ENCODE results near the gene TAF3. TPM values are rescaled to one million over a fixed set of nuclear protein-coding genes. Genes with fewer than 3 reads are reported as not detected.

The TAF3 gene
- polyA plus RNA-seq, 1 donor (not counting 4 experiments of a cell fraction or from before 2014, with no cell fraction given), result 2.0 TPM

GRCh38 chr10:7797582-7797981 lies 20.7 kb upstream of the TAF3 start:
- Histone ChIP-seq H2AFZ (ENCODE audit: control insufficient read depth, low read length) (no peak overlapping the region), H3K79me2 (ENCODE audit: control insufficient read depth, insufficient read depth, low read length) (peaks cover 54% of the 10 kb centered on the region), H3K4me3 (ENCODE audit: control insufficient read depth in 2 of 3, extremely low read depth in 1 of 3, insufficient read depth in 2 of 3, low read depth in 1 of 3, low read length in 3 of 3) (no peak overlapping the region), H3K36me3 (ENCODE audit: control insufficient read depth in 2 of 2, extremely low read depth in 1 of 2, insufficient read depth in 2 of 2, low read length in 2 of 2) (peaks cover 17 to 40% of the 10 kb centered on the region in 2 experiments), H3K4me2 (ENCODE audit: control insufficient read depth, extremely low read depth, insufficient read depth, low read depth, low read length) (no peak overlapping the region), H3K4me1 (ENCODE audit: control insufficient read depth, extremely low read depth, insufficient read depth, low read length) (peaks cover 4% of the 10 kb centered on the region), H3K9me3 (ENCODE audit: control insufficient read depth, low read depth, low read length) (no peaks in the 10 kb centered on the region), H3K27me3 (ENCODE audit: control insufficient read depth, extremely low read depth, insufficient read depth, low read length) (no peaks in the 10 kb centered on the region), H3K27ac (ENCODE audit: control insufficient read depth, insufficient read depth, low read length) (no peak overlapping the region), H3K9ac (ENCODE audit: control insufficient read depth, extremely low read depth, insufficient read depth, low read length) (no peak overlapping the region), H4K20me1 (ENCODE audit: control insufficient read depth, extremely low read depth, insufficient read depth, low read length) (peaks cover 6% of the 10 kb centered on the region), H3K9me1 (ENCODE audit: control insufficient read depth, extremely low read depth, insufficient read depth, low read length) (no peaks in the 10 kb centered on the region)
- dilution Hi-C loops (cut with MboI; ENCODE audit: extremely low pct_ligation_motif_present, low sequenced_read_pairs), result no loop called here
- FAIRE-seq (no peak), DNase-seq (ENCODE audit: low read depth, low spot score) (no peak)
- TF ChIP-seq EZH2 (IDR thresholded peaks at IDR 0.05; ENCODE audit: low read length), result no peak
- TF ChIP-seq CTCF (optimal IDR thresholded peaks at IDR 0.05 in 1 of 3, IDR thresholded peaks at IDR 0.05 in 1 of 3, conservative IDR thresholded peaks at IDR 0.05 in 1 of 3; ENCODE audit: extremely low read depth in 1 of 3, insufficient read depth in 2 of 3, low read length in 3 of 3), result no peak

GRCh38 chr10:7802606-7803005 lies 15.7 kb upstream of the TAF3 start:
- Histone ChIP-seq H3K9me3 (ENCODE audit: control insufficient read depth, low read depth, low read length) (no peaks in the 10 kb centered on the region), H2AFZ (ENCODE audit: control insufficient read depth, low read length) (no peak overlapping the region), H3K79me2 (ENCODE audit: control insufficient read depth, insufficient read depth, low read length) (peaks cover 7% of the 10 kb centered on the region), H3K27ac (ENCODE audit: control insufficient read depth, insufficient read depth, low read length) (no peak overlapping the region), H3K9me1 (ENCODE audit: control insufficient read depth, extremely low read depth, insufficient read depth, low read length) (no peaks in the 10 kb centered on the region), H4K20me1 (ENCODE audit: control insufficient read depth, extremely low read depth, insufficient read depth, low read length) (no peaks in the 10 kb centered on the region), H3K36me3 (ENCODE audit: control insufficient read depth in 2 of 2, extremely low read depth in 1 of 2, insufficient read depth in 2 of 2, low read length in 2 of 2) (peaks cover 35 to 45% of the 10 kb centered on the region in 2 experiments), H3K4me1 (ENCODE audit: control insufficient read depth, extremely low read depth, insufficient read depth, low read length) (no peaks in the 10 kb centered on the region), H3K27me3 (ENCODE audit: control insufficient read depth, extremely low read depth, insufficient read depth, low read length) (no peaks in the 10 kb centered on the region), H3K4me2 (ENCODE audit: control insufficient read depth, extremely low read depth, insufficient read depth, low read depth, low read length) (no peak overlapping the region), H3K4me3 (ENCODE audit: control insufficient read depth in 2 of 3, extremely low read depth in 1 of 3, insufficient read depth in 2 of 3, low read depth in 1 of 3, low read length in 3 of 3) (no peak overlapping the region), H3K9ac (ENCODE audit: control insufficient read depth, extremely low read depth, insufficient read depth, low read length) (no peak overlapping the region)
- dilution Hi-C loops (cut with MboI; ENCODE audit: extremely low pct_ligation_motif_present, low sequenced_read_pairs), result no loop called here
- TF ChIP-seq CTCF (optimal IDR thresholded peaks at IDR 0.05 in 1 of 3, IDR thresholded peaks at IDR 0.05 in 1 of 3, conservative IDR thresholded peaks at IDR 0.05 in 1 of 3; ENCODE audit: extremely low read depth in 1 of 3, insufficient read depth in 2 of 3, low read length in 3 of 3) (no peak), EZH2 (IDR thresholded peaks at IDR 0.05; ENCODE audit: low read length) (no peak)
- no peak for DNase-seq (ENCODE audit: low read depth, low spot score)
- no peak for FAIRE-seq

Measured in keratinocyte (primary cell).